ENCODE data around the gene NAT16. TPM values are rescaled to one million over a fixed set of nuclear protein-coding genes. Genes with fewer than 3 reads are reported as not detected.

Gene NAT16
- total and polyA plus RNA-seq, 2 of the 13 experiments (the other 11 are each of a cell fraction or from before 2014, with no cell fraction given) = 0.04 TPM; not detected in 1

DNA sequence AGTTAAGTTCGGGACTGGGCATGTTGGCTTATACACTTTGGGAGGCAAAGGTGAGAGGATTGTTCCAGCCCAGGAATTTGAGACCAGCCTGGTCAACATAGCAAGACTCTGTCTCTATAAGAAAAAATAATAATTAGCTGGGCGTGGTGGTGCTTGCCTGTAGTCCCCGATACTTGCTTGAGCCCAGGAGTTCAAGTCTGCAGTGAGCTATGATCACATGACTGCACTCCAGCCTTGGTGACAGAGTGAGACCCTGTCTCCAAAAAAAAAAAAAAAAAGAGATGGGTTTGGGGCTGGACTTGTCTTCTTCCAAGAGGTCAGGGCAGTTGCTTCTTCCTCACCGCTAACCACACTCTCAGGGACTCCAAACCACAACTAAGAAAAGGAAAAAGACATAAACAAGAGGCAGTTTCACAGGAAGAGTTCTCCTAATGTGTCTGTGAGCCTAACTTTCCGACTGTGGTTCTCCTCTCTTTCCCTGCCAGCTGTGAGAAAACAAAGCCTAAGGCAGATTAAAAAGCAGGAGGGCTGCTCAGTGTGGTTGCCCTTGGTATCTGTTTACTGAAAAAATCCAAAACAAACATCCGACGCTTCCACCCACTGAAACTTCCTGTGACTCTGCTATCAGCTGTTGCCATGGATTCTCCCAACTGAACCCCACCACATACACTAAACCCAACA is 55.6 kb downstream of the NAT16 start (continued):
- TF ChIP-seq, protein P1, sequence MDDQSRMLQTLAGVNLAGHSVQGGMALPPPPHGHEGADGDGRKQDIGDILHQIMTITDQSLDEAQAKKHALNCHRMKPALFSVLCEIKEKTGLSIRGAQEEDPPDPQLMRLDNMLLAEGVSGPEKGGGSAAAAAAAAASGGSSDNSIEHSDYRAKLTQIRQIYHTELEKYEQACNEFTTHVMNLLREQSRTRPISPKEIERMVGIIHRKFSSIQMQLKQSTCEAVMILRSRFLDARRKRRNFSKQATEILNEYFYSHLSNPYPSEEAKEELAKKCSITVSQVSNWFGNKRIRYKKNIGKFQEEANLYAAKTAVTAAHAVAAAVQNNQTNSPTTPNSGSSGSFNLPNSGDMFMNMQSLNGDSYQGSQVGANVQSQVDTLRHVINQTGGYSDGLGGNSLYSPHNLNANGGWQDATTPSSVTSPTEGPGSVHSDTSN (CRISPR knock-in tag; IDR thresholded peaks at IDR 0.05; ENCODE audit: borderline replicate concordance) = no peak
- TF ChIP-seq, protein P2, sequence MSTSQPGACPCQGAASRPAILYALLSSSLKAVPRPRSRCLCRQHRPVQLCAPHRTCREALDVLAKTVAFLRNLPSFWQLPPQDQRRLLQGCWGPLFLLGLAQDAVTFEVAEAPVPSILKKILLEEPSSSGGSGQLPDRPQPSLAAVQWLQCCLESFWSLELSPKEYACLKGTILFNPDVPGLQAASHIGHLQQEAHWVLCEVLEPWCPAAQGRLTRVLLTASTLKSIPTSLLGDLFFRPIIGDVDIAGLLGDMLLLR (CRISPR knock-in tag; IDR thresholded peaks at IDR 0.05) = no peak
- TF ChIP-seq, protein P3, sequence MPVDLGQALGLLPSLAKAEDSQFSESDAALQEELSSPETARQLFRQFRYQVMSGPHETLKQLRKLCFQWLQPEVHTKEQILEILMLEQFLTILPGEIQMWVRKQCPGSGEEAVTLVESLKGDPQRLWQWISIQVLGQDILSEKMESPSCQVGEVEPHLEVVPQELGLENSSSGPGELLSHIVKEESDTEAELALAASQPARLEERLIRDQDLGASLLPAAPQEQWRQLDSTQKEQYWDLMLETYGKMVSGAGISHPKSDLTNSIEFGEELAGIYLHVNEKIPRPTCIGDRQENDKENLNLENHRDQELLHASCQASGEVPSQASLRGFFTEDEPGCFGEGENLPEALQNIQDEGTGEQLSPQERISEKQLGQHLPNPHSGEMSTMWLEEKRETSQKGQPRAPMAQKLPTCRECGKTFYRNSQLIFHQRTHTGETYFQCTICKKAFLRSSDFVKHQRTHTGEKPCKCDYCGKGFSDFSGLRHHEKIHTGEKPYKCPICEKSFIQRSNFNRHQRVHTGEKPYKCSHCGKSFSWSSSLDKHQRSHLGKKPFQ (CRISPR knock-in tag; IDR thresholded peaks at IDR 0.05; ENCODE audit: insufficient replicate concordance) = no peak
- TF ChIP-seq DPF2 (CRISPR knock-in tag; IDR thresholded peaks at IDR 0.05; ENCODE audit: borderline replicate concordance, low read depth) (peak; percentile 55), CBX5 (CRISPR knock-in tag; IDR thresholded peaks at IDR 0.05; ENCODE audit: borderline replicate concordance) (no peak), ZNF766 (CRISPR knock-in tag; IDR thresholded peaks at IDR 0.05; ENCODE audit: borderline replicate concordance) (no peak), RARA (CRISPR knock-in tag; IDR thresholded peaks at IDR 0.05) (peak; percentile 84), MAF1 (CRISPR knock-in tag; IDR thresholded peaks at IDR 0.05; ENCODE audit: borderline replicate concordance) (no peak), KLF12 (CRISPR knock-in tag; IDR thresholded peaks at IDR 0.05; ENCODE audit: borderline replicate concordance) (no peak), ZBTB7B (CRISPR knock-in tag; IDR thresholded peaks at IDR 0.05) (peak; percentile 85), ZNF550 (CRISPR knock-in tag; IDR thresholded peaks at IDR 0.05; ENCODE audit: borderline replicate concordance) (no peak), IRX3 (CRISPR knock-in tag; IDR thresholded peaks at IDR 0.05; ENCODE audit: borderline replicate concordance, low read depth) (no peak), ZNF569 (CRISPR knock-in tag; IDR thresholded peaks at IDR 0.05; ENCODE audit: borderline replicate concordance) (no peak), NONO (IDR thresholded peaks at IDR 0.05) (no peak), NONO (CRISPR knock-in tag; conservative IDR thresholded peaks at IDR 0.05) (0 out of 2 replicates have a peak, but pooled peaks have one; percentile 8), NFRKB (IDR thresholded peaks at IDR 0.05) (no peak), POLR2G (IDR thresholded peaks at IDR 0.05; ENCODE audit: low read depth, low read length) (peak; percentile 60)
- TF ChIP-seq, protein P4, sequence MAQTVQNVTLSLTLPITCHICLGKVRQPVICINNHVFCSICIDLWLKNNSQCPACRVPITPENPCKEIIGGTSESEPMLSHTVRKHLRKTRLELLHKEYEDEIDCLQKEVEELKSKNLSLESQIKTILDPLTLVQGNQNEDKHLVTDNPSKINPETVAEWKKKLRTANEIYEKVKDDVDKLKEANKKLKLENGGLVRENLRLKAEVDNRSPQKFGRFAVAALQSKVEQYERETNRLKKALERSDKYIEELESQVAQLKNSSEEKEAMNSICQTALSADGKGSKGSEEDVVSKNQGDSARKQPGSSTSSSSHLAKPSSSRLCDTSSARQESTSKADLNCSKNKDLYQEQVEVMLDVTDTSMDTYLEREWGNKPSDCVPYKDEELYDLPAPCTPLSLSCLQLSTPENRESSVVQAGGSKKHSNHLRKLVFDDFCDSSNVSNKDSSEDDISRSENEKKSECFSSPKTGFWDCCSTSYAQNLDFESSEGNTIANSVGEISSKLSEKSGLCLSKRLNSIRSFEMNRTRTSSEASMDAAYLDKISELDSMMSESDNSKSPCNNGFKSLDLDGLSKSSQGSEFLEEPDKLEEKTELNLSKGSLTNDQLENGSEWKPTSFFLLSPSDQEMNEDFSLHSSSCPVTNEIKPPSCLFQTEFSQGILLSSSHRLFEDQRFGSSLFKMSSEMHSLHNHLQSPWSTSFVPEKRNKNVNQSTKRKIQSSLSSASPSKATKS (CRISPR knock-in tag; IDR thresholded peaks at IDR 0.05) = no peak
- TF ChIP-seq, protein P5, sequence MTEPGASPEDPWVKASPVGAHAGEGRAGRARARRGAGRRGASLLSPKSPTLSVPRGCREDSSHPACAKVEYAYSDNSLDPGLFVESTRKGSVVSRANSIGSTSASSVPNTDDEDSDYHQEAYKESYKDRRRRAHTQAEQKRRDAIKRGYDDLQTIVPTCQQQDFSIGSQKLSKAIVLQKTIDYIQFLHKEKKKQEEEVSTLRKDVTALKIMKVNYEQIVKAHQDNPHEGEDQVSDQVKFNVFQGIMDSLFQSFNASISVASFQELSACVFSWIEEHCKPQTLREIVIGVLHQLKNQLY (CRISPR knock-in tag; IDR thresholded peaks at IDR 0.05) = 0 out of 2 replicates have a peak, but pooled peaks have one; percentile 39
- TF ChIP-seq, protein P6, sequence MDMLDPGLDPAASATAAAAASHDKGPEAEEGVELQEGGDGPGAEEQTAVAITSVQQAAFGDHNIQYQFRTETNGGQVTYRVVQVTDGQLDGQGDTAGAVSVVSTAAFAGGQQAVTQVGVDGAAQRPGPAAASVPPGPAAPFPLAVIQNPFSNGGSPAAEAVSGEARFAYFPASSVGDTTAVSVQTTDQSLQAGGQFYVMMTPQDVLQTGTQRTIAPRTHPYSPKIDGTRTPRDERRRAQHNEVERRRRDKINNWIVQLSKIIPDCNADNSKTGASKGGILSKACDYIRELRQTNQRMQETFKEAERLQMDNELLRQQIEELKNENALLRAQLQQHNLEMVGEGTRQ (IDR thresholded peaks at IDR 0.05; ENCODE audit: low read depth, low read length) = no peak
- TF ChIP-seq, protein P6 (CRISPR knock-in tag; IDR thresholded peaks at IDR 0.05; ENCODE audit: borderline replicate concordance) = peak; percentile 46; the same call in 1 of the 2 replicates
